Adrenal gland (tissue), 12 donors: ENCODE results near the gene MAP1LC3A. TPM values are rescaled to one million over a fixed set of nuclear protein-coding genes. Genes with fewer than 3 reads are reported as not detected.
A peak's percentile ranks its signal among the peaks of the same experiment; 100 is the strongest.

ENCODE experiments used
- DNase-seq, 7 donors: peaks; one replicate each; pipeline ENCODE4 v3.0.0-alpha.2; 2019 to 2020
- H3K27ac ChIP-seq, 5 donors: fragments of 200-600 bp; sonication (generic) in 4 of 5; 1 replicate in 3 of 5; 2 replicates in 2 of 5; pipeline versions ENCODE4 v1.5.1 to v1.8.0; 2016 to 2020; ENCODE audit warnings: mild to moderate bottlenecking in 1 of 5
- H3K27me3 ChIP-seq: fragments of 200-600 bp; 2 replicates; pipeline ENCODE4 v1.8.0; 2021
- H3K36me3 ChIP-seq, 2 donors: fragments of 200-600 bp; replicated peaks in 1 of 2; 1 replicate in 1 of 2; 2 replicates in 1 of 2; pipeline versions ENCODE4 v1.5.1 to v1.8.0; 2018 to 2022
- H3K4me1 ChIP-seq, 2 donors: fragments of 200-600 bp; replicated peaks in 1 of 2; 1 replicate in 1 of 2; 2 replicates in 1 of 2; pipeline versions ENCODE4 v1.5.1 to v1.8.0; 2018 to 2021
- H3K4me3 ChIP-seq, 4 donors: fragments of 200-600 bp; sonication (generic) in 3 of 4; one replicate each; pipeline ENCODE4 v1.5.1; 2016 to 2018
- H3K9me3 ChIP-seq, 3 donors: fragments of 200-600 bp; sonication (generic) in 1 of 3; replicated peaks in 1 of 3; 1 replicate in 2 of 3; 2 replicates in 1 of 3; pipeline versions ENCODE4 v1.5.1 to v1.8.0; 2016 to 2021
- CTCF ChIP-seq, 6 experiments: fragments of 450-650 bp in 4 of 6; fragments of 200-600 bp in 2 of 6; sonication (generic) in 1 of 6; IDR thresholded peaks; 1 replicate in 5 of 6; 2 replicates in 1 of 6; pipeline versions ENCODE4 v1.5.1 to v1.8.0; 2016 to 2021; ENCODE audit warnings: antibody characterized with exemption in 6 of 6, mild to moderate bottlenecking in 2 of 6, moderate library complexity in 1 of 6
- POLR2A ChIP-seq, 2 donors: fragments of 450-650 bp; IDR thresholded peaks; one replicate each; pipeline ENCODE4 v1.6.1; 2017; ENCODE audit warnings: antibody characterized with exemption in 2 of 2, mild to moderate bottlenecking in 2 of 2, moderate library complexity in 1 of 2
- WGBS, 4 donors: extraction: QIAGEN DNeasy Blood & Tissue Kit in 2 of 4; methylation state at CpG; one replicate each; pipeline versions ENCODE4 v1.1.5 to v1.1.7; 2013 to 2017; 5-methylcytosine and 5-hydroxymethylcytosine counted together
- intact Hi-C, 2 donors: fragments of 100-400 bp; cut with DNase I; formaldehyde crosslinking; loops; one replicate each; pipeline versions ENCODE4 v1.14.1 to v1.15.0; 2022 to 2023
- polyA plus RNA-seq, 3 donors: library from polyadenylated mRNA; stranded (reverse); fragments of 200-250 nt in 2 of 3; fragments of 350-450 nt in 1 of 3; fragmentation: Illumina TruSeq in 1 of 3; extraction: RNeasy Lipid Tissue Mini Kit (QIAGEN cat#74804) in 1 of 3; gene quantifications; one replicate each; pipeline ENCODE4 v1.2.3, GENCODE V29; 2013 to 2014
- total RNA-seq, 9 donors: library from RNA; depleted of rRNA in 4 of 9; stranded (reverse); fragments of >200 nt in 4 of 9; fragments of 120-200 nt in 1 of 9; fragmentation: NEBNext Ultra II Directional in 1 of 9; extraction: Animal tissue kit (Norgen Biotek cat#: 25700) in 1 of 9; gene quantifications; one replicate each; pipeline versions ENCODE4 v1.1.0 to v1.2.4, GENCODE V29; 2013 to 2023
- donor health status: healthy with polysubstance abuse.
- donor health status: Bipolar disorder and iron deficiency.
- donor health status: DM: yes; HTN: yes; CAD: no.
- donor health status: DM: no; HTN: no; CAD: no.
- donor health status: DM: no; HTN: no; CAD: no.
- donor health status: DM: yes; HTN: yes; CAD: no.

MAP1LC3A gene
- total and polyA plus RNA-seq, 12 donors = 5.6 to 139 (median 40.9) TPM

DNA sequence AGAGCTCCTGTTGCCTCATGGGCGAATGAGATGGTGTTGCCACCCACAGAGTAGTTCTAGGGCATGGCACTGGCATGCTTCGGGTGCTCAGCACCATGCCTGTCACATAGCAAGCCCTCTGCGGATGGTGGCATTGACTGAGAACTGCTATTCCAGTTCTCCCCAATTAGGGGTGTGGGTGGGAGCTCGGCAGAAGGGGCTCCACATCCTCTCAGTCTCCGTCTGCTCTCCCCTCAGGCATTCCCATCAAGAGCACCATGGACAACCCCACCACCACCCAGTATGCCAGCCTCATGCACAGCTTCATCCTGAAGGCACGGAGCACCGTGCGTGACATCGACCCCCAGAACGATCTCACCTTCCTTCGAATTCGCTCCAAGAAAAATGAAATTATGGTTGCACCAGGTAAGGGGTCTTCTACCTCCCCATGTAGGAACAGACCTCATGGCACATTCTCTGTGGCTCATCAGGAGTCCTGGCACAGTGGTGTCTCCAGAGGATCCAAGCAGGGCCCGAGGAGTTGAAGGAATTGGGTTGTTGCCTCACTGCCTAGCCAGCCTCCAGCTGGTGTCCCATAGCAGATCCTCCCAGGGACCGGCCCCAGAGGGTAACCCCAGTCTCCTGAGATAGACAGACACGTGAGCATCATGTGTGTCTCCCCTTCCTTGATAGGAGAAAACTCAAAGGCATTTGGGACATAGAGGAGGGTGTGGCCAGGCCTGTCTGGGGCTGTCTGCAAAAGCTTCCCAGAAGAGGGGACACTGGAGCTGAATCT, 23.9 kb upstream of the MAP1LC3A start:
- H3K4me3 ChIP-seq = no peak overlapping the region
- intact Hi-C loops = no loop called here
- H3K27me3 ChIP-seq = no peaks in the 10 kb centered on the region
- no peaks in the 10 kb centered on the region for H3K4me1 ChIP-seq
- H3K9me3 ChIP-seq = no peaks in the 10 kb centered on the region
- DNase-seq = peak in 1 of 7 donors; percentile 11
- no peak overlapping the region for H3K27ac ChIP-seq
- H3K36me3 ChIP-seq = peaks cover 0 to 68% of the 10 kb centered on the region in 2 donors
- 93 to 95% (median 94%) methylated on average over 12 to 15 of the region's 15 CpGs for WGBS, 4 donors
- no peak for TF ChIP-seq CTCF (IDR thresholded peaks at IDR 0.05)
- TF ChIP-seq POLR2A (IDR thresholded peaks at IDR 0.05) = no peak

GRCh38 chr20:34535301-34535840, 23.1 kb upstream of the MAP1LC3A start:
- TF ChIP-seq POLR2A (IDR thresholded peaks at IDR 0.05) = no peak
- no peak for TF ChIP-seq CTCF (IDR thresholded peaks at IDR 0.05)
- intact Hi-C loops = no loop called here
- DNase-seq = no peak
- Histone ChIP-seq H3K9me3 (no peaks in the 10 kb centered on the region), H3K36me3 (peaks cover 0 to 68% of the 10 kb centered on the region in 2 donors), H3K4me1 (no peaks in the 10 kb centered on the region), H3K27me3 (no peaks in the 10 kb centered on the region), H3K27ac (no peak overlapping the region), H3K4me3 (no peak overlapping the region)
- 93 to 96% (median 94%) methylated on average over 15 of the region's 15 CpGs for WGBS, 4 donors

DNA sequence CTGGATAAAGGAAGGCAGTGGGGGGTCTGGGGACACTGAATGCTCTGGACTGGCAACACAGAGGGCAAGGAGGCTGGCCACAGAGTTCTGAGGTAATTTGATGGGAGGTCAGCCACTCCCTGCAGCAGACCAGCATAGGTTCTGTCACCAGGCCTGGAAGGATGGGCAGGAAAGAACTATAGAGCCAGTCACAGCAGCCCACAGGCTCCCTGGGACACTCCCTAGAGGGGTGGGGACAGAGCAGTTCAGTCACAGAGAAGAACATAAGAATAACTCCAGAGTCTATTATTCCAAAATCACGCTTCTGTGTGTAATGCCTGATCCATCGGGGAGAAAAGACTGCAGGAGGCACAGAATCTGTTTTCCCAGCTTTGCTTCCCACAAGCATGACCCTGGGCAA, 22.7 kb upstream of the MAP1LC3A start:
- Histone ChIP-seq H3K9me3 (no peaks in the 10 kb centered on the region), H3K36me3 (peaks cover 0 to 71% of the 10 kb centered on the region in 2 donors), H3K4me3 (no peak overlapping the region), H3K27ac (no peak overlapping the region), H3K27me3 (no peaks in the 10 kb centered on the region), H3K4me1 (no peaks in the 10 kb centered on the region)
- no peak for TF ChIP-seq POLR2A (IDR thresholded peaks at IDR 0.05)
- TF ChIP-seq CTCF (IDR thresholded peaks at IDR 0.05) = no peak
- intact Hi-C loops = no loop called here
- 94 to 100% (median 96%) methylated on average over 2 of the region's 2 CpGs for WGBS, 4 donors
- DNase-seq = no peak

DNA sequence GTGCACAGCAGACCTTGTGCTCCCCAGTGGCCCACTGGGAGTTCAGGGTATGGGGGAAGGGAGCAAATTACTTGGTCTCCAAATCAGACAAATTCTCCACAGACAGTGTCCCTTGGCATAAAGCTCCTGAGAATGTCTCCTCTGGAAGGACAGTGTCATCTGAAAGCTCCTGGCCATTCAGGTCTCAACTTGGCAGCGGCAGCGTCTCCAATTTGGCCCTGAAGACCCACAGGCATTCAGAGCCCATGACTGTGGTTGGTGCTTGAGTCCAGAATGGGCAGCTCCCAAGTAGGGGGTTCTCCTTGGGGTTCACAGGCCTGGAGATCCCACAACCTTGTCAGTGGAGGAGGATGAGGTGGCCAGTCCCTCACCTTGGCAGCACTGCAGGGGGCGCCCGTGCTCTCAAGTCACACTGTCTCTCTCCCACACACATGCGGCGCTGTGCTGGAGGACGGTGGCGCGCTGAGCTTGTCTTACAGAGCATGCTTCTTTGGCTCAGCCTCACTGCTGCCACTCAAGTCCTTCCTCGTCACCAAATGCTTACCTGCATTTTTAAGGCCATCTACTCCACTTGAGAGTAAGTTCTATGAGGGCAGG, 21.6 kb upstream of the MAP1LC3A start:
- H3K4me1 ChIP-seq = no peaks in the 10 kb centered on the region
- intact Hi-C loops = no loop called here
- TF ChIP-seq POLR2A (IDR thresholded peaks at IDR 0.05) = no peak
- peak in 4 of 6 experiments; percentile 4 to 42 (median 36) for TF ChIP-seq CTCF (IDR thresholded peaks at IDR 0.05)
- WGBS, 4 donors = 65 to 82% (median 77%) methylated on average over 8 to 10 of the region's 10 CpGs
- H3K27ac ChIP-seq = no peak overlapping the region
- no peaks in the 10 kb centered on the region for H3K27me3 ChIP-seq
- H3K36me3 ChIP-seq = peaks cover 0 to 80% of the 10 kb centered on the region in 2 donors
- no peak overlapping the region for H3K4me3 ChIP-seq
- H3K9me3 ChIP-seq = no peaks in the 10 kb centered on the region
- DNase-seq = peak in 5 of 7 donors; percentile 35 to 73 (median 45)
